SK-N-SH (cell line): ENCODE data around the gene IFI6.

ENCODE experiments used
- JUND ChIP-seq: IDR thresholded peaks from 2 replicates; pipeline ENCODE4 v1.4.0; 2012
- MAX ChIP-seq: IDR thresholded peaks from 2 replicates; pipeline ENCODE4 v1.4.0; 2012; ENCODE audit warnings: low read depth
- SIN3A ChIP-seq: IDR thresholded peaks from 2 replicates; pipeline ENCODE4 v1.6.1; 2012; ENCODE audit warnings: low read depth, mild to moderate bottlenecking, low read length, moderate library complexity, borderline replicate concordance
- TEAD4 ChIP-seq: IDR thresholded peaks from 2 replicates; pipeline ENCODE4 v1.4.0; 2012; ENCODE audit warnings: mild to moderate bottlenecking, borderline replicate concordance; ENCODE audit not compliant: insufficient read depth
- YY1 ChIP-seq: IDR thresholded peaks from 2 replicates; pipeline ENCODE4 v1.4.0; 2012; ENCODE audit warnings: low read depth, mild to moderate bottlenecking

- TF ChIP-seq SIN3A (no peak), TEAD4 (no peak), JUND (no peak), YY1 (no peak), MAX (no peak)
These were observed 43.3 kb downstream of the IFI6 start for GRCh38 chr1:27628712-27629111.
